MM.1S (cell line): ENCODE data around the gene KCTD15.

ENCODE experiments used
- EZH2 ChIP-seq: fragments of 300-600 bp; sonication (generic); optimal IDR thresholded peaks from 2 replicates; pipeline ENCODE3; 2017; ENCODE audit warnings: low read depth, mild to moderate bottlenecking, antibody characterized with exemption, low read length, mixed read lengths
- TF ChIP-seq, protein P1 (sequence below): fragments of 300-600 bp; sonication (generic); IDR thresholded peaks from 2 replicates; pipeline ENCODE4 v1.5.1; 2016; ENCODE audit warnings: antibody characterized with exemption, low read length, mixed read lengths

DNA sequence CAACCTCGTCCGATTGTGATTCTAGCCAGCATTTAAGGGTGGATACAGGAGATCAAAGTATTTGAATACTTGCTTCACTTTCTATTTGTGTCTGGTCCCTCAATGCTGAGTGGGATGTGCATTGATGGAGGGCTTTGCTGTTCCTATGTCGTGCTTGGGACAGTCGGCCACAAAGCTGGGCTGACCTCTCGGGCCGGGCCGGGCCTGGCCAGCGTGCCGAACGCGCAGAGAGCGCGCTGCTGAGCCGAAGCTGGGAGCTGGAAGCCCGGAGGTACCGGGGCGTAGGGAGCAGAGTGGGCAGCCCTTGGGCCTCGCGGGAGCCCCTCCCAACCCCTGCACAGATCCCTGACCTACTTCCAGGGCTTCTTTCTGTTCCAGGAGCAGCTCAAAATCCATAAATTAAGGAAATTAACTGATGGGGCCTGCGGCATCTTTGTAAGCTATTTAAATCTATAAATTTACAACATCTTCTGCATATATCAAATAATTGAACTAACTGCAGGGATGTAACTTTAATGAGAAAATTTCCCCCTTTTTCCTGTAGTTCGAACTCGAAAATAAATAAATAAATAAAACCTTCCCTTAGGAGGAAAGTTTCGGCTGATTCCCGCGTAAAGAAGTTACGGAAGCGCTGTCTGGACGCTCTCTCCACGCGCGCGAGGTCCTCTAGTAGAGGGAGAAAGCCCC lies 1.8 kb upstream of the KCTD15 start:
- TF ChIP-seq, protein P1, sequence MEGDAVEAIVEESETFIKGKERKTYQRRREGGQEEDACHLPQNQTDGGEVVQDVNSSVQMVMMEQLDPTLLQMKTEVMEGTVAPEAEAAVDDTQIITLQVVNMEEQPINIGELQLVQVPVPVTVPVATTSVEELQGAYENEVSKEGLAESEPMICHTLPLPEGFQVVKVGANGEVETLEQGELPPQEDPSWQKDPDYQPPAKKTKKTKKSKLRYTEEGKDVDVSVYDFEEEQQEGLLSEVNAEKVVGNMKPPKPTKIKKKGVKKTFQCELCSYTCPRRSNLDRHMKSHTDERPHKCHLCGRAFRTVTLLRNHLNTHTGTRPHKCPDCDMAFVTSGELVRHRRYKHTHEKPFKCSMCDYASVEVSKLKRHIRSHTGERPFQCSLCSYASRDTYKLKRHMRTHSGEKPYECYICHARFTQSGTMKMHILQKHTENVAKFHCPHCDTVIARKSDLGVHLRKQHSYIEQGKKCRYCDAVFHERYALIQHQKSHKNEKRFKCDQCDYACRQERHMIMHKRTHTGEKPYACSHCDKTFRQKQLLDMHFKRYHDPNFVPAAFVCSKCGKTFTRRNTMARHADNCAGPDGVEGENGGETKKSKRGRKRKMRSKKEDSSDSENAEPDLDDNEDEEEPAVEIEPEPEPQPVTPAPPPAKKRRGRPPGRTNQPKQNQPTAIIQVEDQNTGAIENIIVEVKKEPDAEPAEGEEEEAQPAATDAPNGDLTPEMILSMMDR: no peak
- TF ChIP-seq EZH2: no peak
